Measurements from ENCODE around the gene TYW5.

The TYW5 gene

GRCh38 chr2:199968126-199968525, 12.8 kb upstream of the TYW5 start:
- no peaks in the 10 kb centered on the region for H3K9me3 ChIP-seq (ENCODE audit: control insufficient read depth, low read length)
- no peak overlapping the region for H2BK5ac ChIP-seq (ENCODE audit: low read depth, low read length, poor library complexity, severe bottlenecking)
- 100% methylated on average over 1 of the region's 1 CpG for WGBS

GRCh38 chr2:199966976-199967375, 11.7 kb upstream of the TYW5 start:
- no peak overlapping the region for H3K9ac ChIP-seq (ENCODE audit: low read length)
- H3K27ac ChIP-seq (ENCODE audit: low read length, poor library complexity, severe bottlenecking): no peak overlapping the region
- H2AK5ac ChIP-seq (ENCODE audit: low read length, severe bottlenecking): no peak overlapping the region
- no peak overlapping the region for H3K4ac ChIP-seq (ENCODE audit: low read depth in 1 of 2, low read length in 2 of 2)
- H2BK120ac ChIP-seq (ENCODE audit: low read depth, low read length): no peak overlapping the region
- no peaks in the 10 kb centered on the region for H3K27me3 ChIP-seq (ENCODE audit: control insufficient read depth in 1 of 2, insufficient read depth in 1 of 2, low read length in 2 of 2)
- H3K4me2 ChIP-seq (ENCODE audit: low read length, poor library complexity, severe bottlenecking): no peak overlapping the region
- H3K36me3 ChIP-seq (ENCODE audit: control insufficient read depth in 1 of 2, insufficient read depth in 2 of 2, low read depth in 1 of 2, low read length in 2 of 2): peaks cover 12 to 68% of the 10 kb centered on the region in 2 experiments
- no peak overlapping the region for H3K4me3 ChIP-seq (ENCODE audit: insufficient read depth in 1 of 2, low read depth in 1 of 2, low read length in 2 of 2)
- H3K79me1 ChIP-seq (replicated peaks; ENCODE audit: low read length, poor library complexity, severe bottlenecking): peaks cover 2% of the 10 kb centered on the region
- 100% methylated on average over 1 of the region's 1 CpG for WGBS
- no peak overlapping the region for H2AFZ ChIP-seq (ENCODE audit: low read depth, low read length)
- H3K4me1 ChIP-seq (ENCODE audit: control insufficient read depth, insufficient read depth, low read depth, low read length): no peaks in the 10 kb centered on the region
- H3K18ac ChIP-seq (ENCODE audit: low read depth in 1 of 2, low read length in 2 of 2): no peak overlapping the region
- H3K14ac ChIP-seq (ENCODE audit: low read length in 2 of 2): no peak overlapping the region
- no peak overlapping the region for H4K91ac ChIP-seq (ENCODE audit: low read length)
- no peak overlapping the region for H2BK12ac ChIP-seq (ENCODE audit: low read length in 2 of 2)
- H2BK15ac ChIP-seq (ENCODE audit: low read depth, poor library complexity, severe bottlenecking): no peak overlapping the region
- H3K23ac ChIP-seq (ENCODE audit: low read length in 2 of 2): no peak overlapping the region
- H2BK5ac ChIP-seq (ENCODE audit: low read depth, low read length, poor library complexity, severe bottlenecking): no peak overlapping the region
- no peak overlapping the region for H4K8ac ChIP-seq (ENCODE audit: low read length)
- H3K9me3 ChIP-seq (ENCODE audit: control insufficient read depth, low read length): no peaks in the 10 kb centered on the region
- no peak for DNase-seq

More at GRCh38 chr2:199968126-199968525, 12.8 kb upstream of the TYW5 start:
- Histone ChIP-seq H2BK12ac (ENCODE audit: low read length in 2 of 2) (no peak overlapping the region), H3K27me3 (ENCODE audit: control insufficient read depth in 1 of 2, insufficient read depth in 1 of 2, low read length in 2 of 2) (no peaks in the 10 kb centered on the region), H3K4me2 (ENCODE audit: low read length, poor library complexity, severe bottlenecking) (no peak overlapping the region), H3K36me3 (ENCODE audit: control insufficient read depth in 1 of 2, insufficient read depth in 2 of 2, low read depth in 1 of 2, low read length in 2 of 2) (peaks cover 9 to 58% of the 10 kb centered on the region in 2 experiments), H2AK5ac (ENCODE audit: low read length, severe bottlenecking) (no peak overlapping the region), H3K27ac (ENCODE audit: low read length, poor library complexity, severe bottlenecking) (no peak overlapping the region), H4K91ac (ENCODE audit: low read length) (no peak overlapping the region), H2BK15ac (ENCODE audit: low read depth, poor library complexity, severe bottlenecking) (no peak overlapping the region), H2AFZ (ENCODE audit: low read depth, low read length) (no peak overlapping the region), H3K18ac (ENCODE audit: low read depth in 1 of 2, low read length in 2 of 2) (no peak overlapping the region), H3K23ac (ENCODE audit: low read length in 2 of 2) (no peak overlapping the region), H3K4me3 (ENCODE audit: insufficient read depth in 1 of 2, low read depth in 1 of 2, low read length in 2 of 2) (no peak overlapping the region), H2BK120ac (ENCODE audit: low read depth, low read length) (no peak overlapping the region), H3K9ac (ENCODE audit: low read length) (no peak overlapping the region), H3K4ac (ENCODE audit: low read depth in 1 of 2, low read length in 2 of 2) (no peak overlapping the region), H3K4me1 (ENCODE audit: control insufficient read depth, insufficient read depth, low read depth, low read length) (no peaks in the 10 kb centered on the region), H4K8ac (ENCODE audit: low read length) (no peak overlapping the region), H3K14ac (ENCODE audit: low read length in 2 of 2) (no peak overlapping the region), H3K79me1 (replicated peaks; ENCODE audit: low read length, poor library complexity, severe bottlenecking) (no peaks in the 10 kb centered on the region)
- DNase-seq: no peak

GRCh38 chr2:199966405-199966804, 11.1 kb upstream of the TYW5 start:
- Histone ChIP-seq H3K23ac (ENCODE audit: low read length in 2 of 2) (no peak overlapping the region), H3K4ac (ENCODE audit: low read depth in 1 of 2, low read length in 2 of 2) (no peak overlapping the region), H3K27ac (ENCODE audit: low read length, poor library complexity, severe bottlenecking) (no peak overlapping the region), H2BK15ac (ENCODE audit: low read depth, poor library complexity, severe bottlenecking) (no peak overlapping the region), H3K4me2 (ENCODE audit: low read length, poor library complexity, severe bottlenecking) (no peak overlapping the region), H4K91ac (ENCODE audit: low read length) (no peak overlapping the region), H3K18ac (ENCODE audit: low read depth in 1 of 2, low read length in 2 of 2) (no peak overlapping the region), H4K8ac (ENCODE audit: low read length) (no peak overlapping the region), H3K14ac (ENCODE audit: low read length in 2 of 2) (no peak overlapping the region), H2BK120ac (ENCODE audit: low read depth, low read length) (no peak overlapping the region), H3K36me3 (ENCODE audit: control insufficient read depth in 1 of 2, insufficient read depth in 2 of 2, low read depth in 1 of 2, low read length in 2 of 2) (peaks cover 12 to 74% of the 10 kb centered on the region in 2 experiments), H2AK5ac (ENCODE audit: low read length, severe bottlenecking) (no peak overlapping the region), H2BK12ac (ENCODE audit: low read length in 2 of 2) (no peak overlapping the region), H3K79me1 (replicated peaks; ENCODE audit: low read length, poor library complexity, severe bottlenecking) (peaks cover 2% of the 10 kb centered on the region), H3K4me1 (ENCODE audit: control insufficient read depth, insufficient read depth, low read depth, low read length) (no peaks in the 10 kb centered on the region), H3K9ac (ENCODE audit: low read length) (no peak overlapping the region), H2AFZ (ENCODE audit: low read depth, low read length) (no peak overlapping the region), H3K27me3 (ENCODE audit: control insufficient read depth in 1 of 2, insufficient read depth in 1 of 2, low read length in 2 of 2) (no peaks in the 10 kb centered on the region), H3K4me3 (ENCODE audit: insufficient read depth in 1 of 2, low read depth in 1 of 2, low read length in 2 of 2) (no peak overlapping the region), H3K9me3 (ENCODE audit: control insufficient read depth, low read length) (no peaks in the 10 kb centered on the region), H2BK5ac (ENCODE audit: low read depth, low read length, poor library complexity, severe bottlenecking) (no peak overlapping the region)
- DNase-seq: no peak
- WGBS: 100% methylated on average over 2 of the region's 2 CpGs

- Histone ChIP-seq H3K36me3 (ENCODE audit: control insufficient read depth in 1 of 2, insufficient read depth in 2 of 2, low read depth in 1 of 2, low read length in 2 of 2) (peaks cover 16 to 89% of the 10 kb centered on the region in 2 experiments), H2BK12ac (ENCODE audit: low read length in 2 of 2) (no peak overlapping the region), H2BK15ac (ENCODE audit: low read depth, poor library complexity, severe bottlenecking) (no peak overlapping the region), H3K27me3 (ENCODE audit: control insufficient read depth in 1 of 2, insufficient read depth in 1 of 2, low read length in 2 of 2) (no peaks in the 10 kb centered on the region), H3K79me1 (replicated peaks; ENCODE audit: low read length, poor library complexity, severe bottlenecking) (peaks cover 6% of the 10 kb centered on the region), H3K18ac (ENCODE audit: low read depth in 1 of 2, low read length in 2 of 2) (no peak overlapping the region), H3K9ac (ENCODE audit: low read length) (no peak overlapping the region), H4K8ac (ENCODE audit: low read length) (no peak overlapping the region), H3K4me3 (ENCODE audit: insufficient read depth in 1 of 2, low read depth in 1 of 2, low read length in 2 of 2) (no peak overlapping the region), H2BK5ac (ENCODE audit: low read depth, low read length, poor library complexity, severe bottlenecking) (no peak overlapping the region), H2AFZ (ENCODE audit: low read depth, low read length) (no peak overlapping the region), H3K4me1 (ENCODE audit: control insufficient read depth, insufficient read depth, low read depth, low read length) (peaks cover 4% of the 10 kb centered on the region), H3K27ac (ENCODE audit: low read length, poor library complexity, severe bottlenecking) (no peak overlapping the region), H3K14ac (ENCODE audit: low read length in 2 of 2) (no peak overlapping the region), H2AK5ac (ENCODE audit: low read length, severe bottlenecking) (no peak overlapping the region), H3K4ac (ENCODE audit: low read depth in 1 of 2, low read length in 2 of 2) (no peak overlapping the region), H3K4me2 (ENCODE audit: low read length, poor library complexity, severe bottlenecking) (no peak overlapping the region), H3K9me3 (ENCODE audit: control insufficient read depth, low read length) (no peaks in the 10 kb centered on the region), H4K91ac (ENCODE audit: low read length) (no peak overlapping the region), H3K23ac (ENCODE audit: low read length in 2 of 2) (no peak overlapping the region), H2BK120ac (ENCODE audit: low read depth, low read length) (no peak overlapping the region)
- WGBS: 100% methylated on average over 2 of the region's 2 CpGs
- no peak for DNase-seq
Observed at GRCh38 chr2:199962203-199962602, 6.9 kb upstream of the TYW5 start.
